ENCODE measurements around the gene RASL10A. TPM values are rescaled to one million over a fixed set of nuclear protein-coding genes. Genes with fewer than 3 reads are reported as not detected.

The RASL10A gene
- total RNA-seq, 1 donor from 2014 or later, result 1.4 TPM

- Histone ChIP-seq H3K4me3 (no peak overlapping the region), H3K4me1 (peaks cover 86% of the 10 kb centered on the region), H3K36me3 (no peaks in the 10 kb centered on the region), H3K27me3 (ENCODE audit: low read depth) (peaks cover 34% of the 10 kb centered on the region), H3K9me3 (replicated peaks) (no peaks in the 10 kb centered on the region), H3K27ac (replicated peaks) (peak overlapping the region; percentile 97)
- intact Hi-C loops (cut with micrococcal nuclease), result no loop called here
- TF ChIP-seq CTCF (IDR thresholded peaks at IDR 0.05; ENCODE audit: borderline replicate concordance), result no peak
- no peak for DNase-seq
These were observed 3.0 kb downstream of the RASL10A start for GRCh38 chr22:29312218-29313125.

- Histone ChIP-seq H3K36me3 (no peaks in the 10 kb centered on the region), H3K4me3 (peak overlapping the region; percentile 94), H3K27me3 (ENCODE audit: low read depth) (peaks cover 34% of the 10 kb centered on the region), H3K9me3 (replicated peaks) (no peaks in the 10 kb centered on the region), H3K27ac (replicated peaks) (peak overlapping the region; percentile 97), H3K4me1 (peaks cover 95% of the 10 kb centered on the region)
- intact Hi-C loops (cut with micrococcal nuclease), result no loop called here
- TF ChIP-seq CTCF (IDR thresholded peaks at IDR 0.05; ENCODE audit: borderline replicate concordance), result no peak
- DNase-seq, result no peak
These were observed 3.9 kb downstream of the RASL10A start for GRCh38 chr22:29311464-29312217.

- Histone ChIP-seq H3K27me3 (ENCODE audit: low read depth) (peaks cover 27% of the 10 kb centered on the region), H3K4me1 (peaks cover 100% of the 10 kb centered on the region), H3K36me3 (no peaks in the 10 kb centered on the region), H3K9me3 (replicated peaks) (no peaks in the 10 kb centered on the region), H3K27ac (replicated peaks) (peak overlapping the region; percentile 97), H3K4me3 (peak overlapping the region; percentile 94)
- DNase-seq, result peak; percentile 95
- TF ChIP-seq CTCF (IDR thresholded peaks at IDR 0.05; ENCODE audit: borderline replicate concordance), result no peak
- intact Hi-C loops (cut with micrococcal nuclease), result no loop called here
These were observed 4.6 kb downstream of the RASL10A start for GRCh38 chr22:29310863-29311339.

GRCh38 chr22:29310065-29310862 is 5.2 kb downstream of the RASL10A start:
- peaks cover 95% of the 10 kb centered on the region for H3K4me1 ChIP-seq
- DNase-seq, result no peak
- intact Hi-C loops (cut with micrococcal nuclease), result no loop called here

More at GRCh38 chr22:29310065-29310862, 5.2 kb downstream of the RASL10A start:
- no peak for TF ChIP-seq CTCF (IDR thresholded peaks at IDR 0.05; ENCODE audit: borderline replicate concordance)
- H3K27ac ChIP-seq (replicated peaks), result peak overlapping the region; percentile 97
- no peaks in the 10 kb centered on the region for H3K9me3 ChIP-seq (replicated peaks)
- H3K36me3 ChIP-seq, result no peaks in the 10 kb centered on the region
- peak overlapping the region; percentile 94 for H3K4me3 ChIP-seq
- peaks cover 21% of the 10 kb centered on the region for H3K27me3 ChIP-seq (ENCODE audit: low read depth)
